OCI-LY7 (cell line): ENCODE results near the gene ZNF207. TPM values are rescaled to one million over a fixed set of nuclear protein-coding genes. Genes with fewer than 3 reads are reported as not detected.

Source experiments
- BruUV-seq: library from RNA; stranded (reverse); fragments of 400-500 nt; replicated peaks from 2 replicates; lab custom pipeline; 2021; lab: Mats Ljungman, UMichigan
- CTCF ChIA-PET: fragments of 300-600 bp; sonication (Branson Sonifier 250); formaldehyde crosslinking; loops from one replicate; lab custom pipeline; 2022; ENCODE audit warnings: antibody characterized with exemption; ENCODE audit not compliant: unreplicated experiment; lab: Charles Lee
- POLR2A ChIA-PET: fragments of 300-600 bp; sonication (Branson Sonifier 250); formaldehyde crosslinking; loops from one replicate; lab custom pipeline; 2022; ENCODE audit warnings: antibody characterized with exemption; lab: Charles Lee
- DNase-seq: peaks from one replicate; pipeline ENCODE4 v3.0.0-alpha.2; 2015; ENCODE audit warnings: low spot score
- H2AFZ ChIP-seq: fragments of 200-600 bp; sonication (generic), shearing (Covaris generic); 2 replicates; pipeline ENCODE4 v1.6.1; 2014; ENCODE audit warnings: mild to moderate bottlenecking, antibody characterized with exemption, low read length, moderate library complexity
- H3K27ac ChIP-seq: fragments of 200-600 bp; sonication (generic); 2 replicates; pipeline ENCODE4 v1.5.1; 2014; ENCODE audit warnings: mixed run types, low read depth, mild to moderate bottlenecking, moderate library complexity, low read length, inconsistent platforms; ENCODE audit not compliant: poor library complexity, severe bottlenecking
- H3K36me3 ChIP-seq: fragments of 200-600 bp; sonication (generic); 2 replicates; pipeline ENCODE4 v1.6.1; 2014; ENCODE audit warnings: mild to moderate bottlenecking, antibody characterized with exemption, low read length, moderate library complexity, mixed read lengths; ENCODE audit not compliant: insufficient read depth
- H3K4me1 ChIP-seq: fragments of 200-600 bp; sonication (generic); 2 replicates; pipeline ENCODE4 v1.5.1; 2014; ENCODE audit warnings: mild to moderate bottlenecking, low read length; ENCODE audit not compliant: insufficient read depth, poor library complexity, severe bottlenecking
- H3K4me2 ChIP-seq: fragments of 200-600 bp; sonication (generic); 2 replicates; pipeline ENCODE4 v1.6.1; 2014; ENCODE audit warnings: mild to moderate bottlenecking, low read length
- H3K4me3 ChIP-seq: fragments of 200-600 bp; sonication (generic); 2 replicates; pipeline ENCODE4 v1.5.1; 2014; ENCODE audit warnings: mild to moderate bottlenecking, low read depth, low read length; ENCODE audit not compliant: poor library complexity, severe bottlenecking
- H3K79me2 ChIP-seq: fragments of 200-600 bp; sonication (generic); 2 replicates; pipeline ENCODE4 v1.6.1; 2016; ENCODE audit warnings: low read depth, mild to moderate bottlenecking, low read length, moderate library complexity, mixed read lengths; ENCODE audit not compliant: insufficient read depth
- H3K9me2 ChIP-seq: fragments of 200-600 bp; sonication (generic); 2 replicates; pipeline ENCODE4 v1.6.1; 2016; ENCODE audit warnings: mild to moderate bottlenecking, low read length, mixed read lengths; ENCODE audit not compliant: insufficient read depth
- H3K9me3 ChIP-seq: fragments of 200-600 bp; sonication (generic); 2 replicates; pipeline ENCODE4 v1.6.1; 2014; ENCODE audit warnings: mild to moderate bottlenecking, mixed run types, low read length, mixed read lengths
- H4K20me1 ChIP-seq: fragments of 200-600 bp; sonication (generic); 2 replicates; pipeline ENCODE4 v1.6.1; 2014; ENCODE audit warnings: mild to moderate bottlenecking, antibody characterized with exemption, low read length, moderate library complexity, mixed read lengths; ENCODE audit not compliant: insufficient read depth
- EZH2phosphoT487 ChIP-seq: fragments of 200-600 bp; sonication (generic); IDR thresholded peaks from 2 replicates; pipeline ENCODE4 v1.6.1; 2018; ENCODE audit warnings: low read depth, borderline replicate concordance, mild to moderate bottlenecking, mixed run types, antibody characterized with exemption, low read length, moderate library complexity, mixed read lengths
- intact Hi-C: fragments of 100-400 bp; cut with micrococcal nuclease; formaldehyde crosslinking; loops from one replicate; pipeline ENCODE4 v1.10.0; 2022; ENCODE audit not compliant: unreplicated experiment
- total RNA-seq, 2 experiments: library from RNA; depleted of rRNA in 1 of 2; stranded (reverse); fragments of >200 nt in 1 of 2; shearing (Covaris generic) in 1 of 2; gene quantifications; 2 replicates each; pipeline ENCODE4 v1.2.3, GENCODE V29; 2014 to 2022
- TF ChIP-seq, protein P1 (sequence below): fragments of 200-600 bp; sonication (generic); conservative IDR thresholded peaks from 2 replicates; pipeline ENCODE4 v1.5.1; 2014; ENCODE audit warnings: mild to moderate bottlenecking, antibody characterized with exemption, low read length, moderate library complexity, mixed read lengths

ZNF207 gene
- total RNA-seq, 2 experiments from 2014 or later = 157 to 284 TPM

DNA sequence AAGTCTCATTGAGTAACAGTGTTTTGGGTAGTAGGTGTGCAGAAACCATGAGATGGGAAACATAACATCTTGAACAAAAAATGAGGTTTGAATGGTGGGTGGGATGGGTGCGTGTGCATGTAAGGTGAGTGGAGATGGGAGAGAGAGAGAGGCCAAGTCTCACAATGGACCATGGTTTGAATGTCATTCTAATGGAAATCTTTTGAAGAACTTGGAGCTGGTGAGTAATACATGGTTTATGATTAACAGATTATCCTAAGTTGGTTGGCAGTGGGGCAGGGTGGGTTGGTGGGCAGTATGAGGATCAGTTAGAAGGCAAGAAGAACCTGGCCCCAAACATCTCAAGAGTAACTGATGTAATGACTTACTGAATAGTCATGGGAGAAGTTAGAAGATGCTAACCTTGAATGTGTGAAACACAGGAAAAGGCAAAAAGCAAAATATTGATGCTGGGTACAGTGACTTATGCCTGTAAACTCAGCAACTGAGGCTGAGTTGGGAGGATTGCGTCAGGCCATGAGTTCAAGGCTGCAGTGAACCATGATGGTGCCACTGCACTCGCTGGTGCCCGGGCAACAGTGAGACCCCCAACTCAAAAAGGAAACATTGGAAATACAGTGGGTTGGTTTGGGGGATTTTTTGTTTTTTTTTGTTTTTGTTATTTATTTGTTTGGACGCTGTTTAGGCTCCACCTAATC lies 32.7 kb downstream of the ZNF207 start:
- Histone ChIP-seq H4K20me1 (no peaks in the 10 kb centered on the region), H3K4me2 (no peak overlapping the region), H3K9me2 (no peaks in the 10 kb centered on the region), H2AFZ (no peak overlapping the region), H3K9me3 (no peaks in the 10 kb centered on the region), H3K36me3 (peaks cover 57% of the 10 kb centered on the region), H3K27ac (no peak overlapping the region), H3K79me2 (no peaks in the 10 kb centered on the region; the same call in 1 of the 2 replicates), H3K4me1 (no peaks in the 10 kb centered on the region), H3K4me3 (no peak overlapping the region)
- POLR2A ChIA-PET = no interaction called here
- no peak for DNase-seq
- intact Hi-C loops = loop anchor here (5.0 kb wide), 1 partner anchor 50 kb away; no protein-coding TSS in a partner anchor
- CTCF ChIA-PET = no interaction called here
- BruUV-seq = no TSS peak
- TF ChIP-seq, protein P1, sequence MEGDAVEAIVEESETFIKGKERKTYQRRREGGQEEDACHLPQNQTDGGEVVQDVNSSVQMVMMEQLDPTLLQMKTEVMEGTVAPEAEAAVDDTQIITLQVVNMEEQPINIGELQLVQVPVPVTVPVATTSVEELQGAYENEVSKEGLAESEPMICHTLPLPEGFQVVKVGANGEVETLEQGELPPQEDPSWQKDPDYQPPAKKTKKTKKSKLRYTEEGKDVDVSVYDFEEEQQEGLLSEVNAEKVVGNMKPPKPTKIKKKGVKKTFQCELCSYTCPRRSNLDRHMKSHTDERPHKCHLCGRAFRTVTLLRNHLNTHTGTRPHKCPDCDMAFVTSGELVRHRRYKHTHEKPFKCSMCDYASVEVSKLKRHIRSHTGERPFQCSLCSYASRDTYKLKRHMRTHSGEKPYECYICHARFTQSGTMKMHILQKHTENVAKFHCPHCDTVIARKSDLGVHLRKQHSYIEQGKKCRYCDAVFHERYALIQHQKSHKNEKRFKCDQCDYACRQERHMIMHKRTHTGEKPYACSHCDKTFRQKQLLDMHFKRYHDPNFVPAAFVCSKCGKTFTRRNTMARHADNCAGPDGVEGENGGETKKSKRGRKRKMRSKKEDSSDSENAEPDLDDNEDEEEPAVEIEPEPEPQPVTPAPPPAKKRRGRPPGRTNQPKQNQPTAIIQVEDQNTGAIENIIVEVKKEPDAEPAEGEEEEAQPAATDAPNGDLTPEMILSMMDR = no peak
- TF ChIP-seq EZH2phosphoT487 = no peak

DNA sequence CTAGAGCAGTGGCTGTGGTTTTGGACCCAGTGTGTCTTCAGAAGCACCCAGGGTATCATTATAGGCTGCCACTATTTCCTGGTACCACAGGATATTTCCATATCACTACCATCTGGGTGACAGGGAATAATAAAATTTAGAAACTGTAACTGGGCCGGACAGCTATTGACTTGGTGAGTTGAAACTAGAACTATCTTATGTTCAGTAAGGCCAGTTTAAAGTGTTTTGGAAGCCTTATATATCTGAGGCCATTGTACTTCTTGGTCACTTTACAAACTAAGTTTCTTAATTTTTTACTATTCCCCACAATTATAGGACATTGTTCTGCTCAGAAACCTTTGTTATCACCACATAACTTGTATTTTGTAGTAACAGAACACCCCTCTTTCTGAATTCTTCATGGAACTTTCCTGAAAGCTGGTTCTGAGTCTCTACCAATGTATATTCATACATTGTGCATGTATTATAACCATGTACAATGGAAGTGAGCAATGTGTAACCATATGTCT lies 34.0 kb downstream of the ZNF207 start:
- no TSS peak for BruUV-seq
- Histone ChIP-seq H2AFZ (no peak overlapping the region), H3K36me3 (peaks cover 44% of the 10 kb centered on the region), H3K4me3 (no peak overlapping the region), H3K27ac (no peak overlapping the region), H3K79me2 (no peaks in the 10 kb centered on the region; the same call in 1 of the 2 replicates), H3K4me2 (no peak overlapping the region), H3K9me2 (no peaks in the 10 kb centered on the region), H3K4me1 (no peaks in the 10 kb centered on the region), H4K20me1 (no peaks in the 10 kb centered on the region), H3K9me3 (no peaks in the 10 kb centered on the region)
- intact Hi-C loops = loop anchor here (5.0 kb wide), 1 partner anchor 48 kb away; no protein-coding TSS in a partner anchor
- TF ChIP-seq EZH2phosphoT487 = no peak
- TF ChIP-seq, protein P1 = no peak
- POLR2A ChIA-PET = interaction anchor here (0.7 kb wide), 1 partner anchor 449 kb away, joined by 3 read pairs; no protein-coding TSS in a partner anchor
- CTCF ChIA-PET = no interaction called here
- DNase-seq = no peak

DNA sequence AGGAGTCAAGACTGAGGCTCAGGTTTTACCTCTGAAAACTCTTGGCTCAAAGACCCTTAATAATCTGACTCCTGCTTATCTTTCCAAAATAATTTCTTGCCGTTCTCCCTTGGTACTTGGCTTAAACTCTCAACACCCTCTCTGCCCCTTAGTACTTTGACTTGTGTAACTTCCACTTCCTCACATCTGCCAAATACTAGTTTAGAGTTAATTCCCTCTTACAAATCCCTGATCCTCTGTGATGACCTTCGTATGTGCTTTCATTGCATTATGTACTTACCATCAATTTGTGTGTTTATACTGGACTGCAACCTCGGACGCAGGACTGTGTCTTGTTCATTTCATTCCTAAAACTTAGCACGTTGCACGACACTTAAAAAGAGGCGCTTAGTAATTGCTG lies 35.2 kb downstream of the ZNF207 start:
- H3K27ac ChIP-seq = no peak overlapping the region
- ChIA-PET POLR2A (no interaction called here), CTCF (no interaction called here)
- H3K36me3 ChIP-seq = peaks cover 33% of the 10 kb centered on the region
- H3K4me2 ChIP-seq = no peak overlapping the region
- TF ChIP-seq, protein P1 = no peak
- TF ChIP-seq EZH2phosphoT487 = no peak
- no peaks in the 10 kb centered on the region for H3K4me1 ChIP-seq
- H4K20me1 ChIP-seq = no peaks in the 10 kb centered on the region
- intact Hi-C loops = no loop called here
- BruUV-seq = no TSS peak
- no peak overlapping the region for H2AFZ ChIP-seq
- no peaks in the 10 kb centered on the region for H3K9me2 ChIP-seq
- H3K9me3 ChIP-seq = no peaks in the 10 kb centered on the region
- no peak for DNase-seq
- no peaks in the 10 kb centered on the region; the same call in 1 of the 2 replicates for H3K79me2 ChIP-seq
- H3K4me3 ChIP-seq = no peak overlapping the region
